GM21367 (cell line): ENCODE results near the gene PKLR.
A peak's percentile ranks its signal among the peaks of the same experiment; 100 is the strongest.
"Not testable (repeated sequence)": the region's sequence is repeated elsewhere in the genome, so short reads cannot be mapped to it uniquely, and the experiment has no call there.

Source experiments
- ATAC-seq: cut with Tn5 transposase; IDR thresholded peaks from one replicate; pipeline ENCODE4 v1.9.1; 2021; ENCODE audit not compliant: unreplicated experiment

PKLR gene

GRCh38 chr1:155301342-155301841, at the start of gene PKLR:
TSS of gene PKLR (minus strand) at chr1:155301438. CDS start at chr1:155301395, 43 bp downstream.
- ATAC-seq: no peak

- no peak for ATAC-seq
Observed at GRCh38 chr1:155342842-155343241, 41.6 kb upstream of the PKLR start.

GRCh38 chr1:155339515-155340097, 38.4 kb upstream of the PKLR start:
- ATAC-seq: no peak

- no peak for ATAC-seq
Observed at GRCh38 chr1:155334962-155335361, 33.7 kb upstream of the PKLR start.

- no peak for ATAC-seq
Observed at GRCh38 chr1:155329980-155330598, 28.9 kb upstream of the PKLR start.

- ATAC-seq: not testable (repeated sequence)
Observed at GRCh38 chr1:155328856-155329255, 27.6 kb upstream of the PKLR start.

GRCh38 chr1:155327981-155328380, 26.7 kb upstream of the PKLR start:
- no peak for ATAC-seq

DNA sequence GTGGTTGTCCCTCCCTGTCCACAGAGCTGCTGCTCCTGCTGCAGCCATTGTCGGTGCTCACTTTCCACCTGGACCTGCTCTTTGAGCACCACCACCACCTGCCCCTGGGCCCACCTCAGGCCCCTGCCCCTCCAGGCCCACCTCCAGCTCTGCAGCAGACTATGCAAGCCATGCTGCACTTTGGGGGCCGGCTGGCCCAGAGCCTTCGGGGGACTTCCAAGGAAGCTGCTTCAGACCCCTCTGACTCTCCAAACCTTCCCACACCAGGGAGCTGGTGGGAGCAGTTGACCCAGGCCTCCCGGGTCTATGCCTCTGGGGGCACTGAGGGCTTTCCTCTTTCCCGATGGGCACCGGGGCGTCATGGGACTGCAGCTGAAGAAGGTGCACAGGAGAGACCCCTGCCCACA, 25.4 kb upstream of the PKLR start:
- no peak for ATAC-seq

DNA sequence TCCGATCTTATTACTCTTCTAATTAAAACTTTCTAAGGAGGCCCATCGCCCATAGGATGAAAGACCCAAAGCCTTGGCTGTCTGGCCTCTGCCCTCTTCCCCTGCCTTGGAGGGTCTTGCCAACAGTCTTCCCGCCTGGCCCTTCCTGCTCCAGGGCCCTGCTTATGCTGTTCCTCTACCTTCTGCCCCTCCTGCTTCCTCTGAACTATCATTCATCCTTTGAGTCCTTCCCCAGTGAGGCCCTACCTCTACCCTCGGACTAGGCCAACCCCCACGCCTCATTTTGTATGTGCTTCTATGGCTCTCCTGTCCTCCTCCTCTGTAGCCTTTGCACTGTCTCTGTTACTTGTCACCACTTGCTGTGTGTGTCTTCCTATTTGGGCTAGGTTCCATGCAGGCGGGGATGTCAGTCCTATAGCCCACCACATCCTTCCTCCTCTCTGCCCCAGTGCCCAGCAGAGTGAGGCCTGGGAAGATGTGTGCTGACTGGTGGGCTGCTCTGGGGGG, 24.8 kb upstream of the PKLR start:
- no peak for ATAC-seq

DNA sequence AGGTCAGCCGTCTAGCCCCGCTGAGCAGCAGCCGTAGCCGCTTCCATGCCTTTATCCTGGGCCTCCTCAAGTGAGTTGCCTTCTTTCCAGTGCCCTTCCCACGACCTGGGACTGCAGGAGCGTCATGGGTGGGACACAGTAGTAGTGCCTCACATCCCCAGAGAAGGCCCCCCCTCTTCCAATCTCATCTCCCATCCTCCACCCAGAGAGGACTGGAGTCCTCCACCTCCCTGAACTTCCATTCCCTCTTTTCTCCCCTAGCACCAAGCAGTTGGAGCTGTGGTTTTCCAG, 24.3 kb upstream of the PKLR start:
- ATAC-seq: no peak

DNA sequence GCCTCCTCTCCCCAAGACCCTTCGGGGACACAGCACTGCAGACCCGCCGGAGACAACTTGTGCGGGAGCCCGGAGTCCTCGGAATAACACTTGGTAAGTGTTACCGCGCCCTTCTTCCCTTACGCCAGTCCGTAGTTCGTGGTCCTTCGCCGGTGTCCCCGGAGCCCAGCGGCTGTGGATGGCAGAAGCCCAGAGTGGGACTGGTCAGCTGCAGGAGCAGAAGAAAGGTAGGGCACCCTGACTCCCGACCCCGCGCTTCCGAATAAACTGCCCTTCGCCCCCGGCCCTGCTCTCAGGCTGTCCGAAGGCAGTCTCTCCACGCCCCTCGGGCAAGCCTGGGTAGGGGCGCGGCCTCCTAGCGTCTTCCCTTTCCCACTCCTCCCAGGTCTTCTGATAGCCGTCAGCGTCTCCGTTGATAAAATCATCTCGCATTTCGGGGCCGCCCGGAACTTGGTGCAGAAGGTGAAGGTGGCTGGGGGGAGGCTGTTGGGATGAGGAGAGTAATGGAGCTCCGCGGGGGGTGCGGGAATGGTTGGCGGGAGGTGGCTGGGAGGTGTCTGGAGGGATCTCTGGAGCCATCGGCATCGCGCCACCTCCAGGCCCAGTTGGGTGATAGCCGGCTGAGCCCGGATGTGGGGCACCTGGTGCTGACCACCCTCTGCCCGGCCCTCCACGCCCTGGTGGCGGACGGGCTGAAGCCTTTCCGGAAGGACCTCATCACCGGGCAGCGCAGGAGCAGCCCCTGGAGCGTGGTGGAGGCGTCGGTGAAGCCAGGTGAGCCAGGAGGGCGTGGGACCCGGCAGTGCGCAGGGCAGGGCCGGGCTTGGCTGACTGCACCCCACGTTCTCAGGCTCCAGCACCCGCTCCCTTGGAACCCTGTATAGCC, 23.7 kb upstream of the PKLR start:
- ATAC-seq: no peak

DNA sequence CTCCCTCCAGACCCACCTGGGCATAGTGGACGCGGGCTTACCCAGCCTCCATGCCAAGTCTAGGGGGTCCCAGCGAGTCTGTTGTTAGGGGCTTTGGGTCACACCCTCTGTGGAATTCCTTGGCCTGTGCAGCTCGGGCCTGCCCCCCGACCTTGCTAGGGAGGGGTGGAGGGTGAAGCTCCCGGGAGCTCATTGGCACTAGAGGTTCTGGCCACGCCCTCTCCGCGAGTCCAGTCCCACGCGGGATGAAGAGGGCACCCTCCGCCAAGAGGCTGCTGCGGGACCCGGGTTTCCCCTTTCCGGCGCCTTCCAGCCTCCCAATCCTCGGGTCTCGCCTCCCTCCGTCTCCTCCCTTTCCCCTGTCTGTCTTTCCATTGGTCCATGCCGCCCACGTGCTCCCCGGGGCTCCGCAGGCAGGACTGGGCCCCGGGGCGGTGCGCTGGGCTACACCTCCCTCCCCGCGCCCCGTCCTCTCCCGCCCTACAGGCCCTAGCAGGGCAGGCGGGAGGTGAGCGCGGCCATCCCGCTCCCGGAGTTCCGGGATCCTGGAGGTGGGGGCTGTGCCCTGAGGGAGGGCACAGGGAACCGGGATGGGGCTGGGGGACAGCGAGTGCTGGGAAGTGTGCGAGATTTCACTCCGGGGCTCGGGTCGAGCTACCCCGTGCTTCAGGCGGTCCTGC, 22.9 kb upstream of the PKLR start:
- ATAC-seq: peak; percentile 46

DNA sequence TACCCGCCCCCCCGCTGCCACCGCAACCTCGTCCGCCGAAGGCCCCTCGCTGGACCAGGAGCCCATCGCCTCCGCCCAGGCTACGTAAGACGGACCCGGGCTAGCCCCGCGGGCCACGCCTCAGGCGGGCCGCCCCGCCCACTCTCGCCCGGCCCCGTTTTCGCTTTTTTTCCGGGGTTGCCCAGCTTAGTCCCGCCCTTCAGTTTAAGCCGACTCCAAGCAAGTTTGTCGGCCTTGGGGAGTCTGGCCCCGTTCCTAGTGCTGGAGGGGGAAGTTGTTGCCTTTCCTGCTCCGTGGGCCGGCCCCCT, 22.4 kb upstream of the PKLR start:
- ATAC-seq: peak; percentile 32

- ATAC-seq: peak; percentile 36
Observed at GRCh38 chr1:155322953-155323728, 21.9 kb upstream of the PKLR start.

GRCh38 chr1:155322571-155322952, 21.3 kb upstream of the PKLR start:
- no peak for ATAC-seq

DNA sequence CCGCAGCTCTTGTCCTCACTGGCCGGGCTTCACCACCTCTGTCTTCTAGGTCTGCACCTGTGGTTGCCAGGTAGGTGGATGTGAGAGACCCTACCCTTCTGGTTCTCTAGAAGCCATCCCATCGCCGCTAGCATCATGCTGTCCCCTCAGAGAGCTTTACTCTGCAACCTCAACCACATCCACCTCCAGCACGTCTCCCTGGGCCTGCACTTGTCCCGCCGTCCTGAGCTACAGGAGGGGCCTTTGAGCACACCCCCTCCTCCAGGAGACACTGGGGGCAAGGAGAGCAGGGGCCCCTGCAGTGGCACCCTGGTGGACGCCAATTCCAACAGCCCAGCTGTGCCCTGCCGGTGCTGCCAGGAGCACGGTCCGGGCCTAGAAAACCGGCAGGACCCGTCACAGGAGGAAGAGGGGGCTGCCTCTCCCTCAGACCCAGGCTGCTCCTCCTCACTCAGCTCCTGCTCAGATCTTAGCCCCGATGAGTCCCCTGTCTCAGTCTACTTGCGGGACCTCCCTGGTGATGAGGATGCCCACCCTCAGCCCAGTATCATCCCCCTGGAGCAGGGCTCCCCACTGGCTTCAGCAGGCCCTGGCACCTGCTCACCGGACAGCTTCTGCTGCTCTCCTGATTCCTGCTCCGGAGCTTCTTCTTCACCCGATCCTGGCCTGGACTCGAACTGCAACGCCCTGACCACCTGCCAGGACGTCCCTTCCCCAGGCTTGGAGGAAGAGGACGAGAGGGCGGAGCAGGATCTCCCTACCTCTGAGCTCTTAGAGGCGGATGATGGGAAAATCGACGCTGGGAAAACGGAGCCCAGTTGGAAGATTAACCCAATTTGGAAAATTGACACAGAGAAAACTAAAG, 20.6 kb upstream of the PKLR start:
- ATAC-seq: no peak

GRCh38 chr1:155320661-155321617, 19.7 kb upstream of the PKLR start, which contains the start of gene RUSC1:
TSS of gene RUSC1 (plus strand) at chr1:155320894. CDS start at chr1:155321774, 880 bp downstream.
- ATAC-seq: no peak

- no peak for ATAC-seq
Observed at GRCh38 chr1:155320252-155320651, 19.0 kb upstream of the PKLR start.

GRCh38 chr1:155319536-155319935, 18.3 kb upstream of the PKLR start:
- no peak for ATAC-seq
